Measurements from ENCODE around the gene ITPR3. TPM values are rescaled to one million over a fixed set of nuclear protein-coding genes. Genes with fewer than 3 reads are reported as not detected.

Gene ITPR3
- total and polyA plus RNA-seq, 4 donors = 6.0 to 11.9 (median 8.7) TPM

- no peak for DNase-seq (ENCODE audit: low read depth in 4 of 6, low spot score in 6 of 6)
- no peaks in the 10 kb centered on the region for H3K27me3 ChIP-seq (ENCODE audit: control insufficient read depth, insufficient read depth, low read length)
- H3K4me3 ChIP-seq (ENCODE audit: low read depth, low read length) = no peak overlapping the region
- peaks cover 54% of the 10 kb centered on the region for H3K36me3 ChIP-seq (ENCODE audit: control insufficient read depth, insufficient read depth, low read length)
- no peaks in the 10 kb centered on the region for H3K9me3 ChIP-seq (ENCODE audit: control insufficient read depth, insufficient read depth, low read length)
- peaks cover 18% of the 10 kb centered on the region for H3K4me1 ChIP-seq (ENCODE audit: control insufficient read depth, insufficient read depth, low read length)
- H3K27ac ChIP-seq (ENCODE audit: low read depth, low read length) = no peak overlapping the region
- 91% methylated on average over 20 of the region's 27 CpGs for WGBS (ENCODE audit: insufficient coverage)
These were observed 66.2 kb downstream of the ITPR3 start for GRCh38 chr6:33686981-33687975.

GRCh38 chr6:33688006-33688405 is 66.9 kb downstream of the ITPR3 start:
- no peak overlapping the region for H3K4me3 ChIP-seq (ENCODE audit: low read depth, low read length)
- no peaks in the 10 kb centered on the region for H3K9me3 ChIP-seq (ENCODE audit: control insufficient read depth, insufficient read depth, low read length)
- no peak for DNase-seq (ENCODE audit: low read depth in 4 of 6, low spot score in 6 of 6)
- no peaks in the 10 kb centered on the region for H3K27me3 ChIP-seq (ENCODE audit: control insufficient read depth, insufficient read depth, low read length)
- 94% methylated on average over 15 of the region's 20 CpGs for WGBS (ENCODE audit: insufficient coverage)
- peaks cover 22% of the 10 kb centered on the region for H3K4me1 ChIP-seq (ENCODE audit: control insufficient read depth, insufficient read depth, low read length)
- H3K36me3 ChIP-seq (ENCODE audit: control insufficient read depth, insufficient read depth, low read length) = peaks cover 62% of the 10 kb centered on the region
- H3K27ac ChIP-seq (ENCODE audit: low read depth, low read length) = no peak overlapping the region

- no peak overlapping the region for H3K4me3 ChIP-seq (ENCODE audit: low read depth, low read length)
- H3K9me3 ChIP-seq (ENCODE audit: control insufficient read depth, insufficient read depth, low read length) = no peaks in the 10 kb centered on the region
- 92% methylated on average over 25 of the region's 25 CpGs for WGBS (ENCODE audit: insufficient coverage)
- H3K27me3 ChIP-seq (ENCODE audit: control insufficient read depth, insufficient read depth, low read length) = no peaks in the 10 kb centered on the region
- H3K27ac ChIP-seq (ENCODE audit: low read depth, low read length) = no peak overlapping the region
- no peak for DNase-seq (ENCODE audit: low read depth in 4 of 6, low spot score in 6 of 6)
- peaks cover 22% of the 10 kb centered on the region for H3K4me1 ChIP-seq (ENCODE audit: control insufficient read depth, insufficient read depth, low read length)
- H3K36me3 ChIP-seq (ENCODE audit: control insufficient read depth, insufficient read depth, low read length) = peaks cover 68% of the 10 kb centered on the region
These were observed 67.5 kb downstream of the ITPR3 start for GRCh38 chr6:33688451-33689147.

- H3K36me3 ChIP-seq (ENCODE audit: control insufficient read depth, insufficient read depth, low read length) = peaks cover 67% of the 10 kb centered on the region
- 79% methylated on average over 12 of the region's 12 CpGs for WGBS (ENCODE audit: insufficient coverage)
- no peak overlapping the region for H3K4me3 ChIP-seq (ENCODE audit: low read depth, low read length)
- peaks cover 24% of the 10 kb centered on the region for H3K4me1 ChIP-seq (ENCODE audit: control insufficient read depth, insufficient read depth, low read length)
- H3K27ac ChIP-seq (ENCODE audit: low read depth, low read length) = no peak overlapping the region
- H3K9me3 ChIP-seq (ENCODE audit: control insufficient read depth, insufficient read depth, low read length) = no peaks in the 10 kb centered on the region
- no peak for DNase-seq (ENCODE audit: low read depth in 4 of 6, low spot score in 6 of 6)
- H3K27me3 ChIP-seq (ENCODE audit: control insufficient read depth, insufficient read depth, low read length) = no peaks in the 10 kb centered on the region
These were observed 68.0 kb downstream of the ITPR3 start for GRCh38 chr6:33689148-33689494.

- H3K4me1 ChIP-seq (ENCODE audit: control insufficient read depth, insufficient read depth, low read length) = peaks cover 31% of the 10 kb centered on the region
- H3K4me3 ChIP-seq (ENCODE audit: low read depth, low read length) = no peak overlapping the region
- H3K27me3 ChIP-seq (ENCODE audit: control insufficient read depth, insufficient read depth, low read length) = no peaks in the 10 kb centered on the region
- peaks cover 65% of the 10 kb centered on the region for H3K36me3 ChIP-seq (ENCODE audit: control insufficient read depth, insufficient read depth, low read length)
- WGBS (ENCODE audit: insufficient coverage) = 92% methylated on average over 10 of the region's 10 CpGs
- no peaks in the 10 kb centered on the region for H3K9me3 ChIP-seq (ENCODE audit: control insufficient read depth, insufficient read depth, low read length)
- H3K27ac ChIP-seq (ENCODE audit: low read depth, low read length) = no peak overlapping the region
- no peak for DNase-seq (ENCODE audit: low read depth in 4 of 6, low spot score in 6 of 6)
These were observed 68.8 kb downstream of the ITPR3 start for GRCh38 chr6:33689879-33690278.

GRCh38 chr6:33690766-33691165 is 69.6 kb downstream of the ITPR3 start:
- DNase-seq (ENCODE audit: low read depth in 4 of 6, low spot score in 6 of 6) = no peak
- peaks cover 66% of the 10 kb centered on the region for H3K36me3 ChIP-seq (ENCODE audit: control insufficient read depth, insufficient read depth, low read length)
- H3K27ac ChIP-seq (ENCODE audit: low read depth, low read length) = no peak overlapping the region
- 99% methylated on average over 9 of the region's 13 CpGs for WGBS (ENCODE audit: insufficient coverage)
- H3K27me3 ChIP-seq (ENCODE audit: control insufficient read depth, insufficient read depth, low read length) = no peaks in the 10 kb centered on the region
- H3K4me1 ChIP-seq (ENCODE audit: control insufficient read depth, insufficient read depth, low read length) = peaks cover 38% of the 10 kb centered on the region
- H3K4me3 ChIP-seq (ENCODE audit: low read depth, low read length) = no peak overlapping the region
- H3K9me3 ChIP-seq (ENCODE audit: control insufficient read depth, insufficient read depth, low read length) = no peaks in the 10 kb centered on the region

GRCh38 chr6:33691456-33692077 is 70.4 kb downstream of the ITPR3 start:
- DNase-seq (ENCODE audit: low read depth in 4 of 6, low spot score in 6 of 6) = no peak
- Histone ChIP-seq H3K27ac (ENCODE audit: low read depth, low read length) (no peak overlapping the region), H3K9me3 (ENCODE audit: control insufficient read depth, insufficient read depth, low read length) (no peaks in the 10 kb centered on the region), H3K36me3 (ENCODE audit: control insufficient read depth, insufficient read depth, low read length) (peaks cover 70% of the 10 kb centered on the region), H3K4me3 (ENCODE audit: low read depth, low read length) (no peak overlapping the region), H3K4me1 (ENCODE audit: control insufficient read depth, insufficient read depth, low read length) (peaks cover 45% of the 10 kb centered on the region), H3K27me3 (ENCODE audit: control insufficient read depth, insufficient read depth, low read length) (no peaks in the 10 kb centered on the region)
- WGBS (ENCODE audit: insufficient coverage) = 90% methylated on average over 15 of the region's 15 CpGs

GRCh38 chr6:33692078-33692759 is 71.1 kb downstream of the ITPR3 start:
- Histone ChIP-seq H3K36me3 (ENCODE audit: control insufficient read depth, insufficient read depth, low read length) (peaks cover 73% of the 10 kb centered on the region), H3K27me3 (ENCODE audit: control insufficient read depth, insufficient read depth, low read length) (no peaks in the 10 kb centered on the region), H3K4me3 (ENCODE audit: low read depth, low read length) (no peak overlapping the region), H3K9me3 (ENCODE audit: control insufficient read depth, insufficient read depth, low read length) (no peaks in the 10 kb centered on the region), H3K27ac (ENCODE audit: low read depth, low read length) (no peak overlapping the region), H3K4me1 (ENCODE audit: control insufficient read depth, insufficient read depth, low read length) (peaks cover 52% of the 10 kb centered on the region)
- DNase-seq (ENCODE audit: low read depth in 4 of 6, low spot score in 6 of 6) = no peak
- 82% methylated on average over 12 of the region's 12 CpGs for WGBS (ENCODE audit: insufficient coverage)

- Histone ChIP-seq H3K27ac (ENCODE audit: low read depth, low read length) (no peak overlapping the region), H3K4me1 (ENCODE audit: control insufficient read depth, insufficient read depth, low read length) (peaks cover 57% of the 10 kb centered on the region), H3K4me3 (ENCODE audit: low read depth, low read length) (no peak overlapping the region), H3K36me3 (ENCODE audit: control insufficient read depth, insufficient read depth, low read length) (peaks cover 76% of the 10 kb centered on the region), H3K27me3 (ENCODE audit: control insufficient read depth, insufficient read depth, low read length) (no peaks in the 10 kb centered on the region), H3K9me3 (ENCODE audit: control insufficient read depth, insufficient read depth, low read length) (no peaks in the 10 kb centered on the region)
- DNase-seq (ENCODE audit: low read depth in 4 of 6, low spot score in 6 of 6) = no peak
- WGBS (ENCODE audit: insufficient coverage) = 83% methylated on average over 9 of the region's 10 CpGs
These were observed 71.6 kb downstream of the ITPR3 start for GRCh38 chr6:33692760-33693158.
